HG03097 (cell line): ENCODE measurements around the gene NEURL4.

ENCODE experiments used
- ATAC-seq: cut with Tn5 transposase; IDR thresholded peaks from one replicate; pipeline ENCODE4 v1.9.1; 2021; ENCODE audit not compliant: unreplicated experiment, low FRiP score

NEURL4 gene

GRCh38 chr17:7281953-7282751 lies 47.0 kb downstream of the NEURL4 start:
- no peak for ATAC-seq

- no peak for ATAC-seq
Observed at GRCh38 chr17:7281074-7281952, 47.8 kb downstream of the NEURL4 start, which contains the start of gene SLC2A4. SLC2A4 (plus strand) TSS chr17:7281718; CDS start chr17:7281935, 217 bp downstream.

GRCh38 chr17:7280519-7281073 lies 48.5 kb downstream of the NEURL4 start:
- peak; percentile 51 for ATAC-seq

- ATAC-seq, result no peak
Observed at GRCh38 chr17:7279448-7279847, 49.7 kb downstream of the NEURL4 start.

GRCh38 chr17:7266784-7267183 lies 62.4 kb downstream of the NEURL4 start:
- ATAC-seq, result no peak
